ENCODE results near the gene GCHFR.
A peak's percentile ranks its signal among the peaks of the same experiment; 100 is the strongest.

GRCh38 chr15:40807028-40807887, 43.4 kb downstream of the GCHFR start, which contains the start of the genes DNAJC17 and ZFYVE19:
- TF ChIP-seq CTCF (IDR thresholded peaks at IDR 0.05) (peak in 4 of 7 experiments; percentile 19 to 39 (median 33)), POLR2A (IDR thresholded peaks at IDR 0.05) (peak in 2 of 3 donors; percentile 53 to 63)
